Bronchial epithelial cell (primary cell): ENCODE results near the gene BRD4. TPM values are rescaled to one million over a fixed set of nuclear protein-coding genes. Genes with fewer than 3 reads are reported as not detected.
A peak's percentile ranks its signal among the peaks of the same experiment; 100 is the strongest.

ENCODE experiments used
- DNase-seq: peaks from one replicate; pipeline ENCODE4 v3.0.0-alpha.2; 2010; ENCODE audit warnings: low read depth
- FAIRE-seq: peaks from 2 replicates; lab custom pipeline; 2011; peaks lifted over from hg19 to GRCh38; lab: Jason Lieb, UNC
- H3K27me3 ChIP-seq: 2 replicates; pipeline ENCODE4 v1.5.1; 2011; ENCODE audit warnings: low read length; ENCODE audit not compliant: control insufficient read depth, insufficient read depth
- H3K36me3 ChIP-seq: 2 replicates; pipeline ENCODE4 v1.5.1; 2011; ENCODE audit warnings: low read length; ENCODE audit not compliant: control insufficient read depth, insufficient read depth
- H3K4me3 ChIP-seq: 2 replicates; pipeline ENCODE4 v1.5.1; 2011; ENCODE audit warnings: mild to moderate bottlenecking, low read depth, low read length, control low read depth
- CTCF ChIP-seq: IDR thresholded peaks from 2 replicates; pipeline ENCODE4 v1.5.1; 2011; ENCODE audit warnings: mild to moderate bottlenecking, moderate library complexity, low read length, control low read depth, inconsistent platforms; ENCODE audit not compliant: insufficient read depth, severe bottlenecking
- total RNA-seq: library from RNA; depleted of rRNA; stranded (reverse); fragments of >200 nt; gene quantifications from 2 replicates; pipeline ENCODE4 v1.2.1, GENCODE V29; 2014

BRD4 gene
- total RNA-seq, 1 donor from 2014 or later = 12.1 TPM

- Histone ChIP-seq H3K4me3 (no peak overlapping the region), H3K36me3 (peaks cover 39% of the 10 kb centered on the region), H3K27me3 (no peaks in the 10 kb centered on the region)
- FAIRE-seq (no peak), DNase-seq (no peak)
- TF ChIP-seq CTCF = no peak
These were observed 94.3 kb downstream of the BRD4 start for GRCh38 chr19:15237759-15238638.

- peaks cover 3% of the 10 kb centered on the region for H3K27me3 ChIP-seq
- H3K36me3 ChIP-seq = peaks cover 32% of the 10 kb centered on the region
- DNase-seq (no peak), FAIRE-seq (no peak)
- no peak for TF ChIP-seq CTCF
- no peak overlapping the region for H3K4me3 ChIP-seq
These were observed 95.5 kb downstream of the BRD4 start for GRCh38 chr19:15236886-15237285.

GRCh38 chr19:15235781-15236180 is 96.6 kb downstream of the BRD4 start:
- peaks cover 3% of the 10 kb centered on the region for H3K27me3 ChIP-seq
- TF ChIP-seq CTCF = no peak
- FAIRE-seq (peak; percentile 23), DNase-seq (no peak)
- H3K36me3 ChIP-seq = peaks cover 26% of the 10 kb centered on the region
- H3K4me3 ChIP-seq = no peak overlapping the region

GRCh38 chr19:15234431-15235130 is 97.8 kb downstream of the BRD4 start:
- H3K4me3 ChIP-seq = no peak overlapping the region
- peaks cover 3% of the 10 kb centered on the region for H3K27me3 ChIP-seq
- FAIRE-seq (no peak), DNase-seq (no peak)
- no peak for TF ChIP-seq CTCF
- peaks cover 15% of the 10 kb centered on the region for H3K36me3 ChIP-seq

GRCh38 chr19:15231271-15231670 is 101.1 kb downstream of the BRD4 start:
- Histone ChIP-seq H3K27me3 (peaks cover 3% of the 10 kb centered on the region), H3K4me3 (no peak overlapping the region), H3K36me3 (peaks cover under 1% of the 10 kb centered on the region)
- no peak for FAIRE-seq
- no peak for TF ChIP-seq CTCF
- DNase-seq = peak; percentile 71
